ENCODE results near the gene DNASE1L2.

DNASE1L2 gene

GRCh38 chr16:2190659-2191445, 45.4 kb upstream of the DNASE1L2 start:
- no peak for DNase-seq (ENCODE audit: extremely low read depth, low read depth)
- no peak for TF ChIP-seq CTCF (IDR thresholded peaks at IDR 0.05; ENCODE audit: low read depth, low read length)

GRCh38 chr16:2191446-2191706, 44.9 kb upstream of the DNASE1L2 start:
- DNase-seq (ENCODE audit: extremely low read depth, low read depth): no peak
- no peak for TF ChIP-seq CTCF (IDR thresholded peaks at IDR 0.05; ENCODE audit: low read depth, low read length)

GRCh38 chr16:2194166-2194834, 41.9 kb upstream of the DNASE1L2 start:
- TF ChIP-seq CTCF (IDR thresholded peaks at IDR 0.05; ENCODE audit: low read depth, low read length): no peak
- DNase-seq (ENCODE audit: extremely low read depth, low read depth): no peak

GRCh38 chr16:2194852-2195321, 41.4 kb upstream of the DNASE1L2 start:
- DNase-seq (ENCODE audit: extremely low read depth, low read depth): no peak
- TF ChIP-seq CTCF (IDR thresholded peaks at IDR 0.05; ENCODE audit: low read depth, low read length): peak; percentile 17

- DNase-seq (ENCODE audit: extremely low read depth, low read depth): no peak
- no peak for TF ChIP-seq CTCF (IDR thresholded peaks at IDR 0.05; ENCODE audit: low read depth, low read length)
Measured at GRCh38 chr16:2195322-2196161, 40.7 kb upstream of the DNASE1L2 start.

GRCh38 chr16:2196162-2196980, 39.9 kb upstream of the DNASE1L2 start, which contains the start of gene CASKIN1:
Gene CASKIN1, minus strand, starts transcription at chr16:2196605. Its CDS starts 173 bp downstream, at chr16:2196432.
- DNase-seq (ENCODE audit: extremely low read depth, low read depth): no peak
- TF ChIP-seq CTCF (IDR thresholded peaks at IDR 0.05; ENCODE audit: low read depth, low read length): no peak

All from AG09319 (cell line).